ENCODE measurements around the gene CELF1.

CELF1 gene

DNA sequence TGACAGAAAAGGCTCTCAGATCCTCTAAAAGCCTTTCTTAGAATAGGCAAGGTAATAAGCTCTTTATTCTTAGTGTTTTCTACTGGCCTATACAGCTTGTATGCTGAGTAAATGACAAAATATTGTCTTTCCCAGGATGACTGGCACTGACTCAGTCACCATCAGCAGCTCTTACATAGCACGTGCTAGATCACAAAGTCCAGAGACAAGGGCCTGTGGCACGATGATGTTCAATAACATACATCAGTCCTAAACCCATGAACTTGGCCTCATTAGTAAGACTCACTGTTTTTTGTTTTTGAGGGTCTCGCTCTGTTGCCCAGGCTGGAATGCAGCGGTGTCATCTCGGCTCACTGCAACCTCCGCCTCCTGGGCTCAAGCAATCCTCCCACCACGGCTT, 42.7 kb downstream of the CELF1 start:
- Mint-ChIP-seq H3K4me1 (peaks cover 84% of the 10 kb centered on the region), H3K27me3 (no peaks in the 10 kb centered on the region), H3K36me3 (peaks cover 2% of the 10 kb centered on the region), H3K4me3 (peak overlapping the region; percentile 3), H3K9me3 (no peaks in the 10 kb centered on the region), H3K27ac (no peak overlapping the region)

DNA sequence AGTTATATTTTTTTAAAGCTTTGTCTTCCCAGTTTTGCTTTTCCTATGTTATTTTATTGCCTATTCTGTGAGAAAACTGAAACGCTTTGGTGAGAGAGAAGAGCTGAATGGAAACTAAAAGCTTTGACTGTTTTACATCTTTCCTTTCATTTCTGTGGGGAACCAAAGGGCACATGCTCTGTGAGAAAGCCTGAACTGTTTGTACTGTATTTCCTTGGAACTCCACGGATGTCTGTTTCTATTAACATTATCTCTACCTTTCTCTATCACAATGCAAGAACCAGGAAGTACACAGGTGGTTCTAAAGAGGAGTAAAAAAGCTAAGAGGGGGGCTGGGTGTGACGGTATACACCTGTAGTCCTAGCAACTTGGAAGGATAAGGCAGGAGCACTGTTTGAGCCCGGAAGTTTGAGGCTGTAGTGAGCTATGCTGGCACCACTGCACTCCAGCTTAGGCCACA, 43.8 kb downstream of the CELF1 start:
- Mint-ChIP-seq H3K27me3 (no peaks in the 10 kb centered on the region), H3K4me1 (peaks cover 81% of the 10 kb centered on the region), H3K9me3 (no peaks in the 10 kb centered on the region), H3K36me3 (peaks cover 5% of the 10 kb centered on the region), H3K4me3 (peak overlapping the region; percentile 58), H3K27ac (peak overlapping the region; percentile 92)

DNA sequence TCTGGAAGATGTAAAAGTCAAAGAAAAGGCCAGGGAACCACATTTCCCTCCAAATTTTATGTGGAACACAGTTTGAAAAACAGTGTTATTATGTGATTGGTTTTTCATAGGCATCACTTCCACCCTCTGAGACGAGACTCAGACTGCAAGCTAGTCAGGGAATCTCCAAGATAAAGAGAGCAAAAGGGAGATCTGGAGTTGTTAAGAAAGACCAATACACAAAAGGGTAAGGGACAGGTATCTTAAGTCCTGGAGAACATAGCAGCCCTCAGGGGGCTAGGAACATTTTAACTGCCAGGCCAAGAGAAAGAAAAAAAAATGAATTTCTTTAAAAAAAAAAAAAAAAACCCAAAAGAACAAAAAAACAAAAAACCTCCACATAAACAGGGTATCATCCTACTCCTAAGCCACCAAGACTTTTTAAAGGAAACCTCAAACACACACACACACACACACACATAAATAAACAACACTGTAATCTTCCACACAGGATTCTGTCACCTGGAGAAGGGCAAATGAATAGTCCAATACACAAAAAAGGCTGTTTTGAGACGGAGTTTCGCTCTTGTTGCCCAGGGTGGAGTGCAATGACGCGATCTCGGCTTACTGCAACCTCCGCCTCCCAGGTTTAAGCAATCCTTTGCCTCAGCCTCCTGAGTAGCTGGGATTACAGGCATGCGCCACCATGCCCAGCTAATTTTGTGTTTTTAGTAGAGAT, 44.5 kb downstream of the CELF1 start:
- H3K27ac Mint-ChIP-seq = peak overlapping the region; percentile 92
- peak overlapping the region; percentile 63 for H3K4me3 Mint-ChIP-seq
- H3K9me3 Mint-ChIP-seq = no peaks in the 10 kb centered on the region

DNA sequence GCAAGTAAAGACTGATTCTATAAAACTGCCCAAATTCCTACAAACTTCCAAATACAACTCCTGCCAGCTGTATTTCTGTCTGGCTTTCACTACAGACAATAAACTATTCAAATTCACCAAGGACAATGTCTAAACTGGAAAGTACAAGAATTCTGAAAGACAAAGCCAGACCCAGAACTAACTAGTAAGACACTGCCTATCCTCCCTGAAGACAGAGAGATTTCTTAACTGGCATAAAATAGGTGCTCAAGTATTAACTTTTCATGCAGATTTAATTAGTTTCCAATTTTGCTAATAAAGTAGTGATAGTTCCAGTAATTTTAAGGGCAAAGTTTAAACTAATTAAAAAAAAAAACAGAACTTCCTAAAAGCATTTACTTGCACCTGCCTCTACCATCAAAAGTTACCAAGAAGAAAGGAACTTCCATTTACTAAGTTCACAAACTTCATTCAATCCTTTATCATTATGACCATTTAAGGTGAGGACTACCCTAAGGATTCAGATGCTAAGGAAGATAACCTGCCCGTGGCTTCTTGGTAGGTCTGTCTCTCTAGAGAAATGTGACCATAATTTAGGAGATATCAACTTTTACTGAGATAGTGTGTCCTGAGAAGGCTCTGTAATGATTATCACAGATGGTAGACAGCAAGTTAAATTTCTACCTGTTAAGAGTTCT, 45.2 kb downstream of the CELF1 start:
- H3K27ac Mint-ChIP-seq = peak overlapping the region; percentile 88
- H3K9me3 Mint-ChIP-seq = no peaks in the 10 kb centered on the region
- H3K36me3 Mint-ChIP-seq = peaks cover 5% of the 10 kb centered on the region
- no peaks in the 10 kb centered on the region for H3K27me3 Mint-ChIP-seq
- peak overlapping the region; percentile 63 for H3K4me3 Mint-ChIP-seq
- peaks cover 84% of the 10 kb centered on the region for H3K4me1 Mint-ChIP-seq

More for the DNA sequence above, 44.5 kb downstream of the CELF1 start:
- Mint-ChIP-seq H3K27me3 (no peaks in the 10 kb centered on the region), H3K36me3 (peaks cover 5% of the 10 kb centered on the region), H3K4me1 (peaks cover 83% of the 10 kb centered on the region)

DNA sequence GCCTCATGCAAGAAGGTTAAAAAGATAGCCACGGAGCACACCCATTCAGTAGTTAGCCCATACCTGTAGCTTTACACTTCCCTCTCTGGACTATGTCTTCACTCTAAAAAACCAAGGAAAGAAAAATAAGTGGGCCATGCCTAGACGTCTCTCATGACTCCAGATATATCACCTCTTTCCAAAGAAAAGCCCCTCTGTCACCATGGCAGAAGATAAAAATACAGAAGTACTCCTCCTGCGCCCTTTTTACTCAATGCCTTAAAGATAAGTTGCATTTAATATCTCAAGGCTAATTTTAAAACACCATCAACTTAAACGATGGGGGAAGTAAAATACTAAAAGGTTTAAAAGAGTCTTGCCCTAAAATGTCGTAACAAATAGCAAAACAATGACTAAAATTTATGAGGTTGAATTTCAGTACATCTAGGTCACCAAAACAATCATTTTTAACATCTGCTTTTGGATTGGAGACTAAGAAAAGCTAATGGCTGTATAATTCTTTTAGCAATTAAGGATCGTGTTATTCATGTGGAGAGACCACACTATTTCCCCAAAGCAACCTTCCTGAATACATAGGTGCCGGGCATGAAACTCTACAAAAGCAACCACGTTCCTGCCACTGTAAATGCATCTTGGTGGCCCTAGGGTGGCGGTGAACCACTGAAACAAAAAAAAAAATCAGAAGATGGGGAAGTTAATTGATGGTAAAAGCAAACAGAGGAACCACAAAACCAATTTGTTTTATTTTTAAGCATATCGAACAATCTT, 46.0 kb downstream of the CELF1 start:
- Mint-ChIP-seq H3K9me3 (no peaks in the 10 kb centered on the region), H3K36me3 (peaks cover 5% of the 10 kb centered on the region), H3K27me3 (no peaks in the 10 kb centered on the region), H3K27ac (peak overlapping the region; percentile 91), H3K4me1 (peaks cover 87% of the 10 kb centered on the region), H3K4me3 (peak overlapping the region; percentile 21)

DNA sequence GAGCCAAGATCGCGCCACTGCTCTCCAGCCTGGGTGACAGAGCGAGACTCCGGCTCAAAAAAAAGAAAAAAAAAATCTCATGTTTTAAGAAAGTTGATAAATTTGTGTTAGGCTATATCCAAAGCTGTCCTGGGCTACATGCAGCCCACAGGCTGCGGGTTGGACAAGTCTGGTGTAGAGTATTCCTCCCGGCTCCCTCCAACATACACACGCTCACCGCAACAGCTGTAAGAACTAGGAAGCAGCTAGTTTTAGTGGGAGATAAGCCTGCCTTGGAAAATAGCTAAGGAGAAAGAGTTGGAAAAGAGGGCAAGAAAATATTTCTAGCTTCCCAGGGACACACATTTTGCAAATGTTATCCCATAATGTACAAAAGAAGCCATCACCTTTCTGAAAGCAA, 46.6 kb downstream of the CELF1 start:
- Mint-ChIP-seq H3K27ac (no peak overlapping the region), H3K27me3 (no peaks in the 10 kb centered on the region), H3K4me1 (peaks cover 85% of the 10 kb centered on the region), H3K4me3 (no peak overlapping the region), H3K9me3 (no peaks in the 10 kb centered on the region), H3K36me3 (peaks cover 5% of the 10 kb centered on the region)

DNA sequence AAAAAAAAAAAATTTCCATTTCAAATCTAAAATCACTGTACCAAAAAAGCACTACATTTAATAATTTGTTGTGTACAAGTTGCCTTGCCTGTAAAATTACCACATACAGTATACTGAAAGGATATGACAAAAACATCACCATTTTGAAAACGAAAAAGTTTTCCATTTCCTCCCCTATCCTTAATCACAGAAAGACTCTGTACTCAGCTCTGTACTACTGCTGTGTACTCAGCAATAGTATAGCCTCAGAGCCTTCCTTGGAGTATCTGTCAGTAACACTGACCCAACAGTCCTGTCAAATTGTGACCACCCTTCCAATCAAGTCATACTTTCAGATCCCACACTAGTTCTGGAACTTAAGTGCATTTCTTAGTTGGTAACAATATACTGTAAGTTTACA, 48.0 kb downstream of the CELF1 start:
- H3K27ac Mint-ChIP-seq = peak overlapping the region; percentile 11
- H3K4me1 Mint-ChIP-seq = peaks cover 82% of the 10 kb centered on the region
- no peaks in the 10 kb centered on the region for H3K9me3 Mint-ChIP-seq
- H3K36me3 Mint-ChIP-seq = peaks cover 10% of the 10 kb centered on the region
- no peak overlapping the region for H3K4me3 Mint-ChIP-seq
- no peaks in the 10 kb centered on the region for H3K27me3 Mint-ChIP-seq

DNA sequence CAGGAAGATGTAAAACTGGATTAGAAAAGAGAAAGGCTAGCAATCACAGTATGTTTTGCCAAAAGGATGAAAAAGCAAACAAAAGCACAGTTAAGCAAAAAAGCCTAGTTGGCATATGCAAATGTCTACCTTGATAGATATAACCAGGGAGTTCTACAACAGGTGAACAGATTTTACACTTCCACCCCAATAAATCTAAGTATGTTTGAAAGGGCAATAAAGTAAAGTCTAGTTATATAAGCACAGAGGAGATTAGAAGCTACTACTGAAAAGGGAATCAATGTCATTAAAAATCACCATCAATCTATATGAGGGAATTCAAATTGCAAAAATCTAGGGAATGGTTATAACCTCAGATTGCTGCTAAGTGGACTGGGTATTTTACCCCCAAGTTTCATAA, 49.7 kb downstream of the CELF1 start:
- Mint-ChIP-seq H3K4me1 (peaks cover 76% of the 10 kb centered on the region), H3K9me3 (no peaks in the 10 kb centered on the region), H3K27ac (no peak overlapping the region), H3K27me3 (no peaks in the 10 kb centered on the region), H3K4me3 (no peak overlapping the region), H3K36me3 (peaks cover 10% of the 10 kb centered on the region)

DNA sequence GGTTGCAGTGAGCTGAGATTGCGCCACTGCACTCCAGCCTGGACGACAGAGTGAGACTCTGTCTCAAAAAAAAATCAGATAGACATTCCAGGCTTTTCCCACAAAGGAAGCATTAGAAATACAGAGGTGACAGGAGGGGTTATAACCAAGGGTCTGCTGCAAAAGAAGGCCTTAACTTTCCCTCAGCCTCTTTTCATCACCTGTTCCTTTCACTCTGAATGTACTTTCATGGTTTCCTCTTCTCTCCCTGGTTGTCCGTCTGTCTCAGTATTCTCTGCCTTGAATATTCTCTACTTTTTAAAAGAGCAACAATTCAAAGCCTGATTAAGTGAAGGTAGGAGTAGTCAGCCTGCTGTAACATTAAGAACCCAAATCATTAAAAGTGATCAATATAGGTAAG, 50.2 kb downstream of the CELF1 start:
- peaks cover 10% of the 10 kb centered on the region for H3K36me3 Mint-ChIP-seq
- no peaks in the 10 kb centered on the region for H3K27me3 Mint-ChIP-seq
- H3K4me1 Mint-ChIP-seq = peaks cover 71% of the 10 kb centered on the region
- no peak overlapping the region for H3K4me3 Mint-ChIP-seq
- H3K27ac Mint-ChIP-seq = peak overlapping the region; percentile 21
- no peaks in the 10 kb centered on the region for H3K9me3 Mint-ChIP-seq

DNA sequence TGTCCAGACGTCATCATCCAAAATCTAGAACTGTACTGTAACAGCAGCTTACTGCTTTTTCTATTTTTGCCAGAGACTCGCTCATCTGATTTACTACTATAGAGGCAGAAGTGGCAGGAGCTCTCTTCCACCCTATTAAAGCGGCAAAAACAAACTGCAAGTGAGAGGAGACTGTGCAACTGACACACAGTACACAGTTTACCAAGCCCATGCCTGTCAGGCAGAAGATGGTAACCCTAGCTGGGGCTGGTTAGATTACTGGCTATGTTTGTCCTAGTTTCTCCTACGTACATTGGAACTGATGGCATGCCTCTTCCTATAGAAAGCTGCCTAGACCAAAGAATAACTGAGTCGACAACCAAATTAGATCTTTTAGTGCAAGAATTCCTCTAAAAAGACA, 51.8 kb downstream of the CELF1 start:
- Mint-ChIP-seq H3K27me3 (no peaks in the 10 kb centered on the region), H3K4me1 (peaks cover 56% of the 10 kb centered on the region), H3K4me3 (no peak overlapping the region), H3K9me3 (no peaks in the 10 kb centered on the region), H3K36me3 (peaks cover 10% of the 10 kb centered on the region), H3K27ac (no peak overlapping the region)

DNA sequence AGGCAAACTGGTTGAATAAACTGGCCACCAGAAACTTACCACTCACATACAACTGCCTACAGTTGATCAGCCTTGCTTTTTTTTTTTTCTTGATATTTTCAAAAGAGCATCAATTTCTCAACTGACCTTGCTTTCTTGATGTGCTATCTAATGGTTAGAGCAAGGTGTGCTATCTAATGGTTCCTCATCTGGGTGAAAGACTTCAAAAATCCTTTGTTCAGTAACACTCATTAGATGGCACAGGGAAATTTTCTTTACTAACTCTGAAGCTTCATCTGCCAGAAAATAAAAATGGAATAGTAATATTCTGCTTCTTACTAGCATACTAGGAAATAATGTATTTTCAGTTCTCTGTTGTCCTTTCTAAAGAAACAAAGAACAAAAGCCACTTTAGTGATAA, 52.8 kb downstream of the CELF1 start:
- H3K4me3 Mint-ChIP-seq = no peak overlapping the region
- no peaks in the 10 kb centered on the region for H3K27me3 Mint-ChIP-seq
- peaks cover 9% of the 10 kb centered on the region for H3K36me3 Mint-ChIP-seq
- H3K4me1 Mint-ChIP-seq = peaks cover 53% of the 10 kb centered on the region
- H3K9me3 Mint-ChIP-seq = no peaks in the 10 kb centered on the region
- H3K27ac Mint-ChIP-seq = no peak overlapping the region

DNA sequence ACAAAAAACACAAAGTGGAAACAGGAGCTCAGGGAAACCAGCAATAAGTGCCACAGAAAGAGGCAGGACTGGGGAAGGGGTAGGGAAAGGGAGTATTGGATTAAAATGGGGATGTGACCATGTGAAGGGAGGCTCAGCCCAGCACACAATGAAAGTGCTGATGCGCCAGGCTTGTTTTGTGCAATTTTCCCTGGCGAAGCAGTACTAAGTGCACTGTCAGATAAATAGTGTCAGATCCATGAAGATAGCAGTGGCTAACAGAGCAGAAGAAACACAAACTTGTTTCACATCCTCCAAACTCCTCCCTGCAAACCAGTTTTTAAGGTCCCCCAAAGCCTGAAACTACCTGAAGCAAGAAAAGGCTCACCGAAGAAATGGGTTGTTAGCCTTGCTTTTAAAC, 53.3 kb downstream of the CELF1 start:
- no peaks in the 10 kb centered on the region for H3K27me3 Mint-ChIP-seq
- peaks cover 7% of the 10 kb centered on the region for H3K36me3 Mint-ChIP-seq
- H3K9me3 Mint-ChIP-seq = no peaks in the 10 kb centered on the region
- peak overlapping the region; percentile 85 for H3K27ac Mint-ChIP-seq
- H3K4me1 Mint-ChIP-seq = peaks cover 50% of the 10 kb centered on the region
- H3K4me3 Mint-ChIP-seq = no peak overlapping the region

DNA sequence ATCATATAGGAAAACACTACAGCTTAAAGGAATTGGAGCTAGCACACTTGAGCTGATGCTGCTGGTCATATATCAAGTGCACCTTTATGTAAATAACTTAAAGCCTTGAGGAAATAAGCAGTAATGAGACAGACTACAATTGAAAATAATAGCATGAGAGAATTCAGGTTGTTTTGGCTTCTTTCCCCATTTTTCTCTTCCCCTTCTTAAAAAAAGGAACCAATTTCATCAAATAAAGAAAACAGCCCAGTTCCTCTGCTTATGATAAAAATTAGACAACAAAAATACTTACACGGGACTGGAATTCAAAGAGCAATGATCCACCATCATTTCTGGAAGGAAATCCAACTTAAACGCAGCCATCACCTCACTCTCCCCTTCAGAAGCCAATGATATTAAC, 53.8 kb downstream of the CELF1 start:
- Mint-ChIP-seq H3K27me3 (no peaks in the 10 kb centered on the region), H3K27ac (peak overlapping the region; percentile 85), H3K4me1 (peaks cover 50% of the 10 kb centered on the region), H3K4me3 (no peak overlapping the region), H3K9me3 (no peaks in the 10 kb centered on the region), H3K36me3 (peaks cover 7% of the 10 kb centered on the region)

DNA sequence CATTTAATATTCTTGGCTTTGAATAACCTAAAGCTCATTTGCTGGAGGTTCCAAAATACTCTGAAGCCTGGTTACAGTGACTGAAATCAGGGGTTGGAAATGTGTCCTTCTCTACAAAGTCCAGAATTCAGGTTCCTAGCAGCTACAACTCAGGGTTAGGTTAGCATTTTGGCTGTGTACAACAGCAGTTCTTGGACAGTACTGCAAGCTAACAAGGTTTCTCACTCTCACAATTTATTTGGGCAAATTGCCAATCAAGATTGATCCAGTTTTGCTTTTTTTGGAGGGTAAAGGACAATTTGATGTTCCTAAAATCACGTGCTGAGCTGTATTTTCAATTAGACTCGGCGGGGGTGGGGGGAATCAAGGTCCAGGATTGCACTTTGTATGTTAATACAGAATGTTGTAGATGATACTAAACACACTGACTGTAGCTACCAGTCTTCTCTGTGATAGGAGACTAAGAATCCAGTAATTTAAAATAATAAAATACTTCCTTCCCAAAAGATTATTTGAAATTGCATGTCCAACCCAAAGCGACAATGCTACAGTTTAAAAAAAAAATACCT, 54.3 kb downstream of the CELF1 start:
- Mint-ChIP-seq H3K27me3 (no peaks in the 10 kb centered on the region), H3K4me1 (peaks cover 50% of the 10 kb centered on the region), H3K27ac (no peak overlapping the region), H3K36me3 (peaks cover 10% of the 10 kb centered on the region), H3K9me3 (no peaks in the 10 kb centered on the region), H3K4me3 (no peak overlapping the region)

DNA sequence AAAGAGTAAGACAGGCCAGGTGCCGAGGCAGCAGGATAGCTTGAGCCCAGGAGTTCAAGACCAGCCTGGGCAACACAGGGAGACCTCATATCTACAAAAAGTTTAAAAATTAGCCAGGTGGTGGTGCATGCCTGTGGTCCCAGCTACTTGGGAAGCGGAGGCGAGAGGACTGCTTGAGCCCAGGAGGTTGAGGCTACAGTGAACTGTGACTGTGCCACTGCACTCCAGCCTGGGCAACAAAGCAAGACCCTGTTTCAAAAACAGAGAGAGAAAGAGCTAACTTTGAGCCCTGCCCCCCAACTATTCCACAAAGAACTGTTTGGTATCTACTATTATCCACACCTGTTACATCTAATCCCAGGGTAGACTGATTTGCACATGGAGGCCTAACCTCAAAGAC, 54.8 kb downstream of the CELF1 start:
- Mint-ChIP-seq H3K9me3 (no peaks in the 10 kb centered on the region), H3K27ac (peak overlapping the region; percentile 68), H3K36me3 (peaks cover 10% of the 10 kb centered on the region), H3K4me3 (no peak overlapping the region), H3K4me1 (peaks cover 47% of the 10 kb centered on the region), H3K27me3 (no peaks in the 10 kb centered on the region)
